ENCODE data around the gene RTL10. TPM values are rescaled to one million over a fixed set of nuclear protein-coding genes. Genes with fewer than 3 reads are reported as not detected.

RTL10 gene
- total and polyA plus RNA-seq, 2 of the 13 experiments (the other 11 are each of a cell fraction or from before 2014, with no cell fraction given) = 14.1 to 15.8 TPM

DNA sequence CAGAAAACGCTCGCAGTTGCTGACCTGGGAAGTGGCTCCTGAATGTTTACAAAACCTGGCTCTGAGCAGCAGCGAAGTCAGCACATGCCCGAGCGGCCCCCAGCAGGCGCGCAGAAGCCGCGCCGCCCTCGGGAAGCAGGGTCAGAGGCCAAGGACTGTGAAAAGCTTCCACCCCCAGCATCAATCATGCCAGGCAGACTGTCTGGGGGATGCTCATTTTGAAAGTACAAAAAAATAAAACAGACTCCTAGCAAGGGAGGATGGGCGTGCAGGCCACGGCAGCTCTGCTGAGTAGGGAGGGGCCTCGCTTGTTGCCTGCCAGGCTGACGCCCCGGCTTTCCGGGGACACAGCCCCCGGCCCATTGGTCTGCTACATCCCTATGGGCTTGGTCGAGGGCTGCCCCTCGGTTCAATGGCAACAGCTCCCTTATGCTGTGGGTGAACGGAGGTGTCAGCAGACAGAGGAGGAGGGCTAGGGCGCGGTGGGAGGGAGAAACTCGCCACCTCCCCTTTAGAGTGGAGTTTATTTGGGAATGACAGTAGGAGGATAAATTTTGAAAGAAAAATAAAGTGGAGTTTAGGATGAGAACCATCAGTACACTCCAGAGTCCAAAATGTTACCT is 37.7 kb upstream of the RTL10 start (continued):
- TF ChIP-seq RBM39 (IDR thresholded peaks at IDR 0.05; ENCODE audit: low read depth, low read length, poor library complexity, severe bottlenecking) = no peak
- peak; percentile 96 for TF ChIP-seq RFXAP (CRISPR knock-in tag; IDR thresholded peaks at IDR 0.05; ENCODE audit: borderline replicate concordance)
- TF ChIP-seq MAZ (IDR thresholded peaks at IDR 0.05; ENCODE audit: borderline replicate concordance, low read depth, low read length) = peak; percentile 56; the same call in 1 of the 2 replicates
- TF ChIP-seq MAZ (CRISPR knock-in tag; IDR thresholded peaks at IDR 0.05; ENCODE audit: low read depth) = peak; percentile 89
- TF ChIP-seq ZNF724P (CRISPR knock-in tag; IDR thresholded peaks at IDR 0.05; ENCODE audit: borderline replicate concordance) = peak; percentile 98; the same call in 1 of the 2 replicates
- peak; percentile 98 for TF ChIP-seq SATB2 (CRISPR knock-in tag; IDR thresholded peaks at IDR 0.05)
- TF ChIP-seq ARNT2 (CRISPR knock-in tag; IDR thresholded peaks at IDR 0.05; ENCODE audit: low read depth) = peak; percentile 94
- TF ChIP-seq, protein P1, sequence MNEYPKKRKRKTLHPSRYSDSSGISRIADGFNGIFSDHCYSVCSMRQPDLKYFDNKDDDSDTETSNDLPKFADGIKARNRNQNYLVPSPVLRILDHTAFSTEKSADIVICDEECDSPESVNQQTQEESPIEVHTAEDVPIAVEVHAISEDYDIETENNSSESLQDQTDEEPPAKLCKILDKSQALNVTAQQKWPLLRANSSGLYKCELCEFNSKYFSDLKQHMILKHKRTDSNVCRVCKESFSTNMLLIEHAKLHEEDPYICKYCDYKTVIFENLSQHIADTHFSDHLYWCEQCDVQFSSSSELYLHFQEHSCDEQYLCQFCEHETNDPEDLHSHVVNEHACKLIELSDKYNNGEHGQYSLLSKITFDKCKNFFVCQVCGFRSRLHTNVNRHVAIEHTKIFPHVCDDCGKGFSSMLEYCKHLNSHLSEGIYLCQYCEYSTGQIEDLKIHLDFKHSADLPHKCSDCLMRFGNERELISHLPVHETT (CRISPR knock-in tag; conservative IDR thresholded peaks at IDR 0.05) = peak; percentile 80
- peak; percentile 99 for TF ChIP-seq BRCA1 (CRISPR knock-in tag; IDR thresholded peaks at IDR 0.05)
- TF ChIP-seq, protein P2, sequence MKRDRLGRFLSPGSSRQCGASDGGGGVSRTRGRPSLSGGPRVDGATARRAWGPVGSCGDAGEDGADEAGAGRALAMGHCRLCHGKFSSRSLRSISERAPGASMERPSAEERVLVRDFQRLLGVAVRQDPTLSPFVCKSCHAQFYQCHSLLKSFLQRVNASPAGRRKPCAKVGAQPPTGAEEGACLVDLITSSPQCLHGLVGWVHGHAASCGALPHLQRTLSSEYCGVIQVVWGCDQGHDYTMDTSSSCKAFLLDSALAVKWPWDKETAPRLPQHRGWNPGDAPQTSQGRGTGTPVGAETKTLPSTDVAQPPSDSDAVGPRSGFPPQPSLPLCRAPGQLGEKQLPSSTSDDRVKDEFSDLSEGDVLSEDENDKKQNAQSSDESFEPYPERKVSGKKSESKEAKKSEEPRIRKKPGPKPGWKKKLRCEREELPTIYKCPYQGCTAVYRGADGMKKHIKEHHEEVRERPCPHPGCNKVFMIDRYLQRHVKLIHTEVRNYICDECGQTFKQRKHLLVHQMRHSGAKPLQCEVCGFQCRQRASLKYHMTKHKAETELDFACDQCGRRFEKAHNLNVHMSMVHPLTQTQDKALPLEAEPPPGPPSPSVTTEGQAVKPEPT (CRISPR knock-in tag; IDR thresholded peaks at IDR 0.05; ENCODE audit: low read depth) = peak; percentile 97; the same call in 1 of the 2 replicates
- TF ChIP-seq ZFP90 (CRISPR knock-in tag; IDR thresholded peaks at IDR 0.05; ENCODE audit: borderline replicate concordance) = peak; percentile 91
- no peak for TF ChIP-seq GTF3A (CRISPR knock-in tag; conservative IDR thresholded peaks at IDR 0.05)
- peak; percentile 87 for TF ChIP-seq NCOA2 (CRISPR knock-in tag; IDR thresholded peaks at IDR 0.05)
- TF ChIP-seq NFKBIZ (CRISPR knock-in tag; IDR thresholded peaks at IDR 0.05) = peak; percentile 80; the same call in 1 of the 2 replicates
- TF ChIP-seq ZNF883 (CRISPR knock-in tag; IDR thresholded peaks at IDR 0.05; ENCODE audit: not compliant biosample characterization) = peak; percentile 96
- 0 out of 2 replicates have a peak, but pooled peaks have one; percentile 19 for TF ChIP-seq ZNF556 (CRISPR knock-in tag; IDR thresholded peaks at IDR 0.05; ENCODE audit: borderline replicate concordance)
- TF ChIP-seq, protein P3, sequence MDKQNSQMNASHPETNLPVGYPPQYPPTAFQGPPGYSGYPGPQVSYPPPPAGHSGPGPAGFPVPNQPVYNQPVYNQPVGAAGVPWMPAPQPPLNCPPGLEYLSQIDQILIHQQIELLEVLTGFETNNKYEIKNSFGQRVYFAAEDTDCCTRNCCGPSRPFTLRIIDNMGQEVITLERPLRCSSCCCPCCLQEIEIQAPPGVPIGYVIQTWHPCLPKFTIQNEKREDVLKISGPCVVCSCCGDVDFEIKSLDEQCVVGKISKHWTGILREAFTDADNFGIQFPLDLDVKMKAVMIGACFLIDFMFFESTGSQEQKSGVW (CRISPR knock-in tag; IDR thresholded peaks at IDR 0.05; ENCODE audit: borderline replicate concordance) = peak; percentile 96; the same call in 1 of the 2 replicates
- TF ChIP-seq EED (CRISPR knock-in tag; IDR thresholded peaks at IDR 0.05) = peak; percentile 97
- peak; percentile 100 for TF ChIP-seq ZNF687 (CRISPR knock-in tag; IDR thresholded peaks at IDR 0.05)
- no peak for TF ChIP-seq MBNL3 (CRISPR knock-in tag; conservative IDR thresholded peaks at IDR 0.05)

Data from HepG2 (cell line).